Left ventricle myocardium inferior (tissue), 1 donor: Measurements from ENCODE around the gene TEX35. TPM values are rescaled to one million over a fixed set of nuclear protein-coding genes. Genes with fewer than 3 reads are reported as not detected.

ENCODE experiments used
- DNase-seq: peaks from one replicate; pipeline ENCODE4 v3.0.0-alpha.2; 2020
- H3K27ac ChIP-seq: fragments of 200-600 bp; replicated peaks from 2 replicates; pipeline ENCODE4 v1.8.0; 2021
- H3K27me3 ChIP-seq: fragments of 200-600 bp; 2 replicates; pipeline ENCODE4 v1.8.0; 2021; ENCODE audit warnings: low read depth
- H3K36me3 ChIP-seq: fragments of 200-600 bp; 2 replicates; pipeline ENCODE4 v1.8.0; 2021
- H3K4me1 ChIP-seq: fragments of 200-600 bp; 2 replicates; pipeline ENCODE4 v1.8.0; 2021
- H3K4me3 ChIP-seq: fragments of 200-600 bp; 2 replicates; pipeline ENCODE4 v1.8.0; 2021; ENCODE audit warnings: mild to moderate bottlenecking, moderate library complexity
- H3K9me3 ChIP-seq: fragments of 200-600 bp; replicated peaks from 2 replicates; pipeline ENCODE4 v1.8.0; 2021
- CTCF ChIP-seq: fragments of 200-600 bp; IDR thresholded peaks from 2 replicates; pipeline ENCODE4 v1.8.0; 2021; ENCODE audit warnings: antibody characterized with exemption, mild to moderate bottlenecking, borderline replicate concordance
- intact Hi-C: fragments of 100-400 bp; cut with micrococcal nuclease; formaldehyde crosslinking; loops from one replicate; pipeline ENCODE4 v1.11.0; 2022
- total RNA-seq: library from RNA; stranded (reverse); fragmentation: NEBNext Ultra II Directional; extraction: Animal tissue kit (Norgen Biotek cat#: 25700); gene quantifications from one replicate; pipeline ENCODE4 v1.2.1, GENCODE V29; 2021
- donor health status: DM: no; HTN: yes; CAD: no; lungs with severe emphysema.

Gene TEX35
- total RNA-seq, 1 donor from 2014 or later: not detected

DNA sequence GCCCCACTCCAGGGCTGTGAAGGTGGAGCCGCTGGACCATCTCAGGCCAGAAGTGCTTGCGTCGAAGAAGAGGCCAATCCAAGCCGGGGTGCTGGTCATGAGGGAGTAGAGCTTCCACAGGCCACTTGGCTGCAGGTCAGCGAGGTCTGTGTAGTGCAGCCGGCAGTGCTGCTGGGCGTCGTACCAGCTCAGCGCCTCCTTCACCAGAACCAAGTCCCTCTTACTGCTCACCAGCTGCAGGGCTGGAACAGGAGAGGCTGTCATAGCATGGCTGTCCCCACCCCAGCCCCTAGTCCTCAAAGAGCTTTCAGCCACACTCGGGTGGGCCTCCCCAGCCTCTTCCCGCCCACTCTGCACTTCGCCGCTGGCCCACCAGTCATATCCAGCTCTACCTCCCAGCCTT is 18.3 kb upstream of the TEX35 start:
- H3K4me3 ChIP-seq: no peak overlapping the region
- no peaks in the 10 kb centered on the region for H3K27me3 ChIP-seq
- no peaks in the 10 kb centered on the region for H3K9me3 ChIP-seq
- intact Hi-C loops: no loop called here
- DNase-seq: no peak
- H3K36me3 ChIP-seq: no peaks in the 10 kb centered on the region
- no peak for TF ChIP-seq CTCF
- H3K27ac ChIP-seq: no peak overlapping the region
- peaks cover 7% of the 10 kb centered on the region for H3K4me1 ChIP-seq

DNA sequence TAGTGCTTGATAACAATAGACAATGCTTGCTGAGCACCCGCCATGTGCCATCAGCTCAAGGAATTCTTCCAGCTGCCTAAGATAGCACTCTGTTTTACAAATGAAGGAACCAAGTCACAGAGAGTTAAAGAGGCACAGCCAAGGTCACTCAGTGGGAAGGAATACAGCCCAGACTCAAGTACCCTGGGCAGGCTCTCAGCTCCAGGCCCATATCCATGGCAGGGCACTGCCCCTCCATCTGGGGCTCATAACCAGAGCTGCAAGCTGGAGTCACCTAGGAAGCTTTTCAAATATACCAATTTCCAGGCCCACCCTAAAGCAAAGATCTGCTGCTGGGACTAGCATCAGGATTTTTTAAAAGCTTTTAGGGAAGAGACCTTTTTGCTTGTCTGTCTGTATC is 17.8 kb upstream of the TEX35 start:
- DNase-seq: no peak
- H3K36me3 ChIP-seq: no peaks in the 10 kb centered on the region
- no peak overlapping the region for H3K27ac ChIP-seq
- peaks cover 7% of the 10 kb centered on the region for H3K4me1 ChIP-seq
- no peaks in the 10 kb centered on the region for H3K27me3 ChIP-seq
- no peak for TF ChIP-seq CTCF
- H3K9me3 ChIP-seq: no peaks in the 10 kb centered on the region
- H3K4me3 ChIP-seq: no peak overlapping the region
- intact Hi-C loops: no loop called here

DNA sequence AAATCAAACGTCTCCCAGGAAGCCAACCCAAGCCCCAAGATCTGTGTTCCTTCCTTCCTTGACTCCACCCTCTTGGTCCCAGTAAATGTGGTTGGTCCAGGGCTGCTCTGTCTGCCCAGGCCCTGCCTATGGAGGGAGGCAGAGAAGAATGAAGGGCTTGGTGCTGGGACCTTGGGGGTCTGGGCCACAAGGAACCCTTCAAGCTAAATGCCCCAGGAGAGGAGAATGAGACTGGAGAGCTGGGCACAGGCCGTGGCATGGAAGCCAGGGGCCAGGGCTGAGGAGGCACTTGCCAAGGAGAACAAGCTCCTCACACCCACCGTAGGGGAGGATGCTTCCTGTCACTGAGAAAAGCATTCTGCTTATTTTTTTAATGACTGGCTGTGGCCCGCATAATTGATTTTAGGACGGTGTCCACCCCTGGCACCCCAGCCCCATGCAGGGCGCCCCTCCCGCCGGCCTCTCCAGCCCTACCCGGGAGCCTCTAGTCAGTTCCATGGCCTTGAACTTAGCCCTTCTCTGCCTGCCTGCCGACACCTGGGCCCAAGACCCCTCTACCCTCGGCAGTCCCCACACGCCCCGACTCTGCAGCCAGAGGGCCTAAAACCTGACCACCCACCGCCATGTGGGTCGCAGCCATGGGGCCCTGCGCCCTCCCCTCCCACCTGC is 17.0 kb upstream of the TEX35 start:
- Histone ChIP-seq H3K27ac (no peak overlapping the region), H3K4me1 (peaks cover 7% of the 10 kb centered on the region), H3K27me3 (no peaks in the 10 kb centered on the region), H3K4me3 (no peak overlapping the region), H3K9me3 (no peaks in the 10 kb centered on the region), H3K36me3 (no peaks in the 10 kb centered on the region)
- intact Hi-C loops: no loop called here
- no peak for DNase-seq
- TF ChIP-seq CTCF: no peak

DNA sequence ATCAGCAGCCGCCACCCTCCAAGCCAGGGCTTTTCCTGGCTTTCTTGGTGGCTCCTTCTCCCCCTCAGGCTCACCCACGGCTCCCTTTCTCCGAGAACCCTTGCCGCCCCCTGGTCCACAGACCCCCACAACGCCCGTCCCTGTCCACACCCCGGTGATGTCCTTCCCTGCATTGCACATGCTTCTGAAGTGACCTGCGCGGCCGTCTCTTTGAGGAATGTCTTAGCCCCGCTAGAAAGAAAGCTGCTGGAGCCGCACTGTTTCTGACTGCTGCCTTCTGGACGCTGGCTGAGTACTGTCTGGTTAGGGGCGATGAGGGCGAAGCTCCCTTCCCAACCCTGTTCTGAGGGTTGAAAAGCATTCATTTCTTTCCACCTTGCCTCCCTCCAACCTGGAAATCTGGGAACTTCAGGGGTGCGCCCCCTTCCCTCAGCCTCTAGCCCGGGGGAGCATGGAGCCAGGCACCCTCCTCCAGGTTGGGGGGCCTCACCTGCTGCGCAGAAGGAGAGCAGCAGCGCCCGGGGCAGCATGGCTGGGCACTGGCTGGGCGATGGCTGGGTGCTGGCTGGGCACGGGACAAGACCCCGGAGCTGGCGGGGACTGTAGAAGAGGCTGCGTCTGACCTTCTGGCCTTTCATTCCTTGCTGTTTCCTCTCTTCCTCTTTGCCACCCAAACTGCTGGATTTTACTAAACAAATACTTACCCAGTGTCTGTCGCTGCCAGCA is 16.3 kb upstream of the TEX35 start, which contains the start of gene CLEC20A:
Gene CLEC20A (minus strand): TSS at position 555 of the 726 bp plus-strand sequence. CDS start 25 bp downstream, at position 530.
- Histone ChIP-seq H3K4me3 (no peak within 1 kb of the TSS), H3K9me3 (no peaks in the 10 kb centered on the region), H3K27me3 (no peaks in the 10 kb centered on the region), H3K27ac (no peak within 1 kb of the TSS), H3K36me3 (no peaks in the 10 kb centered on the region), H3K4me1 (peaks cover 7% of the 10 kb centered on the region)
- no peak for DNase-seq
- intact Hi-C loops: no loop called here
- TF ChIP-seq CTCF: no peak

- DNase-seq: no peak
- no peak overlapping the region for H3K4me3 ChIP-seq
- H3K9me3 ChIP-seq: no peaks in the 10 kb centered on the region
- intact Hi-C loops: no loop called here
- H3K4me1 ChIP-seq: peaks cover 7% of the 10 kb centered on the region
- no peaks in the 10 kb centered on the region for H3K27me3 ChIP-seq
- TF ChIP-seq CTCF: no peak
- H3K36me3 ChIP-seq: no peaks in the 10 kb centered on the region
- H3K27ac ChIP-seq: no peak overlapping the region
These were observed 14.9 kb upstream of the TEX35 start for GRCh38 chr1:178497903-178498478.
